WTC11 (cell line): Measurements from ENCODE around the gene NEDD1.

Source experiments
- CBFB ChIP-seq: sonication (generic); formaldehyde crosslinking; IDR thresholded peaks from 2 replicates; pipeline ENCODE4 v1.8.1; 2022; ENCODE audit warnings: mild to moderate bottlenecking, low read depth, missing genetic modification reagents
- ZNF121 ChIP-seq: sonication (generic); formaldehyde crosslinking; IDR thresholded peaks from 2 replicates; pipeline ENCODE4 v1.8.0; 2023; ENCODE audit warnings: missing genetic modification reagents
- TF ChIP-seq, protein P1 (sequence below): sonication (generic); formaldehyde crosslinking; conservative IDR thresholded peaks from 2 replicates; pipeline ENCODE4 v1.8.1; 2022; ENCODE audit warnings: mild to moderate bottlenecking, missing genetic modification reagents

DNA sequence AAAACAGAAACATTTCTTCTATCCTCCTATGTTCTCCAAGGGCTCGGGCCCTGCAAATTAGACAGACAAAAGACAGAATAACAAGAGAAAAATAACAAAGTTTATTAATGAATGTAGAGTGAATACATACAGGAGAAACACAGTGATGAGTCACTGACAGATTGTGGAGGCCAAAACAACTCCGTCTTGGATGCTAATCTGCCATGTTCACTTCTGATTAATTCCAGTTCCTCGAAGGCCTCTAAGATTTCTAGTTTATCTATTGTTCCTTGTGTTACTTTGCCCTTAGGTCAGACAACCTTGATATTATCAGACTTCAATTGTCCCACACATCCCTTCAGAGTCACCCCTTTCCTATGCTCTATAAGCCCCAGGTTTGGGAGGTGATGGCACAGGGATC, 26.8 kb upstream of the NEDD1 start:
- TF ChIP-seq ZNF121 (CRISPR knock-in tag) (no peak), CBFB (CRISPR knock-in tag) (no peak)
- TF ChIP-seq, protein P1, sequence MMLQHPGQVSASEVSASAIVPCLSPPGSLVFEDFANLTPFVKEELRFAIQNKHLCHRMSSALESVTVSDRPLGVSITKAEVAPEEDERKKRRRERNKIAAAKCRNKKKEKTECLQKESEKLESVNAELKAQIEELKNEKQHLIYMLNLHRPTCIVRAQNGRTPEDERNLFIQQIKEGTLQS (CRISPR knock-in tag) = no peak
